ENCODE measurements around the gene GSAP.
A peak's percentile ranks its signal among the peaks of the same experiment; 100 is the strongest.
"Not testable (repeated sequence)": the region's sequence is repeated elsewhere in the genome, so short reads cannot be mapped to it uniquely, and the experiment has no call there.

GSAP gene

DNA sequence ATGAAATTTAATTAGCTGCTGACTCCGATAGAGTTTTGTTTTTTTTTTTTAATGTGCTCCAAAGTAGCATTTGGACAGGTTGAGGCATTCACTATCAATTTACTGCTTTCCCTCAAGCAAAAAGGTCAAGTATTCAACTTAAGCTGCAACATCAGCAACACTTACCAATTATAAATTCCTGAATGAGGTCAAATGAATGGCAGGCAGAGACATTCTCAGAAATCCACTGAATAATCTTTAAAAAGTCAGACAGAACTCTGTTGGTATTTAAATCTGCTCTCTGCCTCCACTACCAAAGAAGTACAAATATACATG, 62.8 kb downstream of the GSAP start:
- DNase-seq: no peak

DNA sequence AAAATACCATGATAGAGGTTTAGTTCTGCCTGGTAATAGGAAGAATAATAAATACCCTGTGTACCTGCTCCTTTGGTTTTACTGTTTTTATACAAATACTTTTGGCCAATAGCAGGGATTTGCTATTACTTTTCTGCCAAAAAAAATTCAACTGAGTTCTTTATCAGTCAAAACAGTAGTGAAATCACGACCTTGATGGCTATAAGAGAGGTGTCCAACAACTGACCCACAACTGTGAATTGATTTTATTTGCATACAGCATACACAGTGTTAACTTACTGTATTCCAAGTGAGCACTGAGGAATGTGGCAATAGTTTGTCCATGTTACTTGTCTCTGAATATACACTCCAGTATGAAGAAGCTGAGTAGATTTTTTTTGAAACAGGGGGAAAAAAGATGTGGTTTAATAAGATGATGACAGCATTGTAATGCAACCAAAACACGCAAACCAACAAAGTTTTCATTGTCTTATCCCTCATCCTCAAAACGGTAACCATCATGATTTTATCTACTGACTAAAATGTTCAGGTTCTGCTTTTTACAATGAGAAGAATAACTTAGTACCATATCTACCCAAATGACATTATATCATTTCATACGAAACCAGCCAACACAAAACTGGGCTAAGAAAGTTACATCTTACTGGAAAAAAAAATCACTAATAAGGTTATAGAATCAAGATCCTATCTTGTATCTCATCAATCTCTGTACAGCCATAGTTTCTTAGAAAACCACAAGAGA, 63.3 kb downstream of the GSAP start:
- peak; percentile 37 for DNase-seq

DNA sequence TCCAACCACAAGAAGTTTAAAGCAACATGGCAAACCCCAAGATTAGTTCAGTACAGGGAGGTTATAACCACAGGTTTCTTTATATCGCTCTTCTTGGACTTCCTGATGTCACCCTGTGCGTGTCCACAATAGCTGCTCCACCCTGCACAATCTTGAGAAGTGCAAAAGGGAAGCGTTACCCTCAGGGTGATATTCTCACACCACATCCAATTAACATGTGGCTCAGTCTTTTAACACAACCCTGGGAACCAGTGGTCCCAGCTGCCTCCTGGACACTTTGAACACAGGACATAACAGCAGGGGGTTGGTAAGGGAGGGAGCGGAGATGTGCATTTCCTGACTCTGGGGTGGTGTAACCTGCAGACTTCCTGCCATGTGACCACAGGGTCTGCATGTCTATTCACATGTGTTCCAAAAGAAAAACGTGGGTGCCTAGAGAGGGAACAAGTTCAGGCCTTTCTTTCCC, 64.6 kb downstream of the GSAP start:
- peak; percentile 82 for DNase-seq

DNA sequence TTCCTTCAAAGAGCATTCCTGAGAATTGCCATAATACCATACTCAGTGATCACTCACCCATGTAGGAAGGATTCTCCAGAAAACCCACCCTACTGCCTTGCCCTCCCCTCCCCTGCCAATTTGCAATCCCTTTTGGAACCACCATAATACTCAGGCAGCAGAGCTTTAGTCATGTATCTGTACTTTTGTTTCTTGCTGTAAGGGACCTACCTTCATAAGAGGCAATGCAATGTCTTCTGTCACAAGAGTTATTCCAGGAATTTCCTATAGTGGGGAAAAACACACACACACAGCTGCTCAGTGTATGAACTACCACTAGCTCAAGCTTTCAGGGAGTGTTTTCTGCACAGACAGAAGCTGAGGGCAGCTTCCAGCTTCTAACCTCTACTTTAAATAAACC, 67.0 kb downstream of the GSAP start:
- DNase-seq: no peak

DNA sequence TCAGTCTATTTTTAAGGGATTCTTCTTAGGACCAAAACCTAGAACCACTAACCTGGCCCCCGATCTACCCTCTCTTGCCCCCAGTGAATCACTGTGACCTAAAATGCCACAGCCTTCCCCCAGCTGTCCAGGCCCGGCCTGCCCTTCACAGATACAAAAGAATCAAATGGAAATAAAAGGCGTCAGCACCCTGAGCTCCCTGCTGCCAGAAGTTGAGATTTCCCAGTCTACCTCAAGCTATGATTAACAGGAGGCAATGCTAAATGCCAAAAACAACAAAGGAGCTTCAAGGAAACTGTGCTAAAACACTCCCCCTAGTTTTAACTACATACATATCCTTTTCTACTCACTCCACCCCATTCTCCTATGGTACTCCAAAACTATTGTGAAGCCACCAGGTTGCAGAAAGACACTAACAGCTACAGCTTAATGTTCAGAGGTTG, 67.8 kb downstream of the GSAP start:
- no peak for DNase-seq

DNA sequence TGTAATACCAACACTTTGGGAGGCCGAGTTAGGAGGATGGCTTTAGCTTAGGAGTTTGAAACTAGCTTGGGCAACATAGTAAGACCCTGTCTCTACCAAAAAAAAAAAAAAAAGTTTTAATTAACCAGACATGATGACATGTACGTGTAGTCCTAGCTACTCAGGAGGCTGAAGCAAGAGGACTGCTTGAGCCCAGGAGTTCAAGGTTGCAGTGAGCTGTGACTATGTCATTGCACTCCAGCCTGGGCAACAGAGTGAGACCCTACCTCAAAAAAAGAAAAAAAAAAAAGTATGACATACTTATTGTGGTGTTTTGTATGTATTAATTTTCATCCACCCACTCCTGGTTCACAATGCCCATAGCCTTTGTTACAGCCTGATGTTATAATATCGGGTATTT, 69.7 kb downstream of the GSAP start:
- no peak for DNase-seq

DNA sequence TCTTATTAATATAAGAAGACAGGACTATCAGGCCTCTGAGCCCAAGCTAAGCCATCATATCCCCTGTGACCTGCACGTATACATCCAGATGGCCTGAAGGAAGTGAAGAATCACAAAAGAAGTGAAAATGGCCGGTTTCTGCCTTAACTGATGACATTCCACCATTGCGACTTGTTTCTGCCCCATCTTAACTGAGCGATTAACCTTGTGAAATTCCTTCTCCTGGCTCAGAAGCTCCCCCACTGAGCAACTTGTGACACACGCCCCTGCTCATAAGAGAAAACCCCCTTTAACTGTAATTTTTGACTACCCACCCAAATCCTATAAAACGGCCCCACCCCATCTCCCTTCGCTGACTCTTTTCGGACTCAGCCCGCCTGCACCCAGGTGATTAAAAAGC, 70.7 kb downstream of the GSAP start:
- not testable (repeated sequence) for DNase-seq

DNA sequence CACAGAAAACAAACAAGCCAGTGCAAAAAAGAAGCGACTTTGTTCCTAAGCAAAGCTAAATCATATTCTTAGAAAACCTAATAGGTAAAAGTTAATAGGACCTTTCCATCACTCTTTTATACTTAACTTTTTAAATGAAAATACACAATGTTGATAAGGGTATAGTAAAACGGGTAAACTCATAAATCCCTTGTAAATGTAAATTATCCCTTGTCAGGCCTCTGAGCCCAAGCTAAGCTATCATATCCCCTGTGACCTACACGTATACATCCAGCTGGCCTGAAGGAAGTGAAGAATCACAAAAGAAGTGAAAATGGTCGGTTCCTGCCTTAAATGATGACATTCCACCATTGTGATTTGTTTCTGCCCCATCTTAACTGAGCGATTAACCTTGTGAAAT, 76.4 kb downstream of the GSAP start:
- DNase-seq: no peak

DNA sequence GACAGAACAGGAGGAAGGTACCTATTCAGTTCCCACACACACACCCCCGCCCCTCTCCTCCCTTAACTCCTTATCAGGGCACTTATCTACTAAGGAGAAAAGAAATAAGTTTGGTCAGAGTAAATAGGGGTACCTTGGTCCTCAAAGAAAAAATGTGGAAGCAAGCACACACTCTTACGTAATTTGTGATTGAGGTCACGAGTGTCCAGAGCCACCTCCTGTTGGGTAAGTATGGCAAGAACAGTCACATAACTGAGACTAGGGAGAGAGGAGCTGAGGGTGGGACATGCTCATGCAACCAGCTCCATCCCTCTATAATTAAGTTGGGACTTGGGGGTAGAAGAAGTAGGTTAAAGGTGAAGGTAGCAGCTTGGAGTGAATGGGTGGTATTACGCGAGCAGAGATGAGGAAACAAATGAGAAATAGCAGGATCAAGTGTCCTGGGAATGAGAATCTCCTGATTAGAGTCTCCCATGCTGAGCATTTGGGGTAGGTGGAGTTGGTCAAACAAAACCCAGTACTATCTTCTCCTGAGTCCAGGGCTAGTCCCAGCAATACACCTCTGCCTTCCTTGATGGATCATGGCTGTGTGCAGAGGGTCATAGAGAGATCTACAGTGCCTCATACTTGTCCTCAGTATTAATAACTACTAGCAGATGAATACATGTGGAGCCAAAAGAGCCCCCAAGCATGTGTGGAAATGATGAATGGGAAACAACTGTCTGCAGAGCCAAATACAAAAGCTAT, 77.1 kb downstream of the GSAP start:
- peak; percentile 16 for DNase-seq

DNA sequence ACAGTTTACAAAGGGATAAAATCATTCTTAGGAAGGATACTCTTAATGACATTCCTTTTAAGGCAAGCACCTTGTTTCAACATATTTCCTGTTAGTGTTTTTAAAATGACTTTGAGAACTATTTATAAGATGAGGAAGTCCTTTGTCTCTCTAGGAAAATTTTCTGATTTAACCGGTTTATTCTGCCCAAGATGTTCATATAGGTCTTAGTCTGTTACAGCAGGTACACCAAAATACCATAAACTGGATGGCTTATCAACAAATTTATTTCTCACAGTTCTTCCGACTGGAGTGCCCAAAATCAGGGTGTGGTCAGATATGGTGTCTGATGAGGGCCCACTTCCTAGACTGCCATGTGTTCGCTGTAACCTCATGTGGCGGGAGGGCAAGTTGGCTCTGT, 77.9 kb downstream of the GSAP start:
- DNase-seq: peak; percentile 33

DNA sequence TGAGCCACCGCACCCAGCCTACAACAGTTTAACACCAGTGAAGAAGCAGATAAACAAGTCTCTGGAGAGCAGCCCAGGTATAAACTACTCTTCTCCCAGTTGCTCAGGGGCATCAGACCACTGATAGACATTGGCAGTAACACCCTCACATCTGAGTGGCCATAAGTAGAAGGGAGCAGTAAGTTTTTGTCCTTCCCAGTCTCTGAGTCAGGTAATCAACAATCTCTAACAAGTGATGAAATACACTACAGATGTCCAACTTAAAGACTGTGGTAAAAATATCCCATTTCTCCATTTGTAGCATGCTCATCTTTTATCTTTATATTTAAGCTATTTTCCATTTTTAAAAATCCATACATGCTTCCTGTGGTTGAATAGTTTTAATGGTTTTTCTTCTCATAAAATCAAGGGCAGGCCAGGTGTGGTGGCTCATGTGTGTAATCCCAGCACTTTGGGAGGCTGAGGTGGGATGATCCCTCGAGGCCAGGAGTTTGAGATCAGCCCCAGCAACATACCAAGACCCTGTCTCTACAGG, 78.6 kb downstream of the GSAP start:
- DNase-seq: no peak

DNA sequence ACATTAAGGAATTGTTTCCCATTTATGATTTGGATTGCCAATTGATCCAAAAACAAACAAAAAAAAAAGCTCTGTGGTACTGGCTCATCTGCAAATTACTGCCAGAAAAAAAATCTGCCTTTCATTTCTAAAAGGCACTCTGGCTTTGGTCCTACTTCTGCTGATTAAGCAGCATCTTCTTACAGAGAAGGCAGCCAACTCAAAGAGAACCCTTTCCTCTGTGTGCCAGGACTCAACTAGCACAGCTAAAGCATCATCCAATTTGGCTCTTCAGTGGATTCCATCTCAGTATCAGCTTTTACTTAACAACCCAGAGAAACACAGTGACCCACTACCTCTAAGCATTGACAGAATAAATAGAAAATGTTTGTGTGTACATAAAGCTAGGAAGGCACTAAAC, 80.6 kb downstream of the GSAP start:
- no peak for DNase-seq

DNA sequence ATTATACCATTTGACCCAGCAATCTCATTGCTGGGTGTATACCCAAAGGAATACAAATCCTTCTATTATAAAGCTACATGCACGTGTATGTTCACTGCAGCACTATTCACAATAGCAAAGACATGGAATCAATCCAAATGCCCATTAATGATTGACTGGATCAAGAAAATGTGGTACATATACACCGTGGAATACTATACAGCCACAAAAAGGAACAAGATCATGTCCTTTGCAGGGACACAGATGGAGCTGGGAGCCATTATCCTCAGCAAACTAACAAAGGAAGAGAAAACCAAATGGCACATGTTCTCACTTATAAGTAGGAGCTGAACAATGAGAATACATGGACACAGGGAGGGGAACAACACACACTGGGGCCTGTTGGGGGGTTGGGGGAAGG, 82.1 kb downstream of the GSAP start:
- not testable (repeated sequence) for DNase-seq

DNA sequence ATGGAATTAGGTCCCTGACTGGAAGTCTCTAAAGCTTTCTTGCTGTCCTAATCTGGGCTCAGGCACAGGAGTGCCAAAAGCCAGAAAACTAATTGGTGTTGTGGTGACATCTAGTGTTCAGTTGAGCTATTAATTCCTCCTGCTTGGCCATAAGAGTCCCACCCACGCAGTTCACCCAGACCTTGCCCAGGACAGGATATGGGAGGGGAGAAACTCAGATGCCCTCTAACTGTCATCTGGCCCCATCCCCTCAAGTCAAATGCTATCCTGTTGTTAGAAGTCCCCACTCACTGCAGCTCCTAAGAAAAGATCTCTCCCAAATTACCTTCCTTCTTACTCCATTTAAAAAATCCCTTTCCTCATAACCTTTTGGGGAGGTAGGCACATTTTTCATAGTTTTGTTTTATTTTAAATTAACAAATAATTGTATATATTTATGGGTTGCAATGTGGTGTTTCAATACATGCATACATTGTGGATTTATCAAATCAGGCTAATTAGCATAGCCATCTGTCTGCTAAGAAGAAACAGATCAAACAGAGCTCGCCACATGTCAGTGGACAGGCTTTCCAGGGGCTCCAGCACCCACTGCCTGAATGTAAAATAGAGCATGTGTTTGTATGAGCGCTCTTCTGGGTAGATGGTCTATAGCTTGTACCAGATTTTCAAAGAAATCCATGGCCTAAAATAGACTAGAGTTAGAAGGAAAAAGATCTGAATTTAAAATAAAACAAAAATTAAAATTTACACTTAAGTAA, 84.0 kb downstream of the GSAP start:
- peak; percentile 94 for DNase-seq

DNA sequence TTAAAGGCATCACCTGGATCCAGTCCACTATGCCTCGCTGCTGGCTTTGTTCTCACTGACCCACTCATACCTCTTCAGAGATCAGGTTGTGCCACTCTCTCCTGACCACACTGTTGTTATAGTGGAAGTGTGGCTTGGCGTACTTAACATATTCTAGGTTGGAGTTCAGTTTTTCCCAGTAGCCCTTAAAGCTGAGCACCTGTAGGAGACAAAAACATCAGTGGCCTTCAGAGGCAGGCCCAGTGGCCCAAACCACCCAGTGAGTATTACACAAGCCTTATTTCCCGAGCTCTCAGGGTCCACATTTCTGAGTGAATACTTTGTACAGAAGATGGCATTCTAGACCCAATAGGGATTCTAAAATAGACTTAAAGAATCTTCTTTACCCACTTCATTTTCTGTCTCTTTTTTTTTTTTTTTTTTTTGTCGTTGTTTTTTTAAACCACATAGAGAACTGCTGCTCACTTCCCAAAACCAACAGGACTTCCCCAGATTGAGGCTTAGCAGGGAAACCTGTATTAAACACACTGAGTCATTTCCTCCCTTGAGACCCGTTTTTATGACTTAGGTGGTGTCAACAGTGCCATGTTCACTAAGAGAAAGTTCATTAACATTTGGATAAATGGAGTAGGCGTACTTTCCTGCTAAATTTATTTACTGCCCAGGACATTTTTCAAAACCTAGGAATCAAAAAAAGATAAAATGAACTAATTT, 85.8 kb downstream of the GSAP start:
- DNase-seq: peak; percentile 46

DNA sequence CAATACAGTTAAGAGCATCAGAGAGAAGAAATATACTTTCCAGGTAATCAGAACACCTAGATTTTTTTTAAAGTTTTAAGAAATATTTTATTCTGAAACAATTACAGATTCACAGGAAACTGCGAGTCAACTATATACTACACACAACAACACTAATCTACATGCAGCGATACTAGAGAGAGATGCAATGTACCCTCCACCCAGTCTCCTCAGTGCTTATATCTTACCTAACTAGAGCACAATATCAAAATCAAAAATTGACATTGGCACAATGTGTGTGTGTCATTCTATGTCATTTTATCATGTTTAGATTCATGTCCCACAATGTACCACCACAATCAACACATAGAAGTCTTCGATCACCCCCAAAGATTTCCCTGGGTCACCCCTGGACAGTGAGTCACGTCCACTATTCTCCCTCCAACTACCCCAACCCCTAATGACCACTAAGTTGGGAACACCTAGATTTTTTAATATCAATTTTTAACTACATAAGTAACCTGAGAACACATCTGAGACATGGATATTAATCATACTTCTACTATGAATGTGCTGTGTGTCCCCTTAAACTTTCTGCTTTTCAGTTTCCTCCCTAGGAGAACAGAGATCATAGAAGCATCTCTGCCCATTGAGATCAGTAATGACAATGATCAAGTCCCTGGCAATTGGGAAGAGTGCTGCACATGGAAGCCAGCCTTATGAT, 86.5 kb downstream of the GSAP start:
- no peak for DNase-seq

DNA sequence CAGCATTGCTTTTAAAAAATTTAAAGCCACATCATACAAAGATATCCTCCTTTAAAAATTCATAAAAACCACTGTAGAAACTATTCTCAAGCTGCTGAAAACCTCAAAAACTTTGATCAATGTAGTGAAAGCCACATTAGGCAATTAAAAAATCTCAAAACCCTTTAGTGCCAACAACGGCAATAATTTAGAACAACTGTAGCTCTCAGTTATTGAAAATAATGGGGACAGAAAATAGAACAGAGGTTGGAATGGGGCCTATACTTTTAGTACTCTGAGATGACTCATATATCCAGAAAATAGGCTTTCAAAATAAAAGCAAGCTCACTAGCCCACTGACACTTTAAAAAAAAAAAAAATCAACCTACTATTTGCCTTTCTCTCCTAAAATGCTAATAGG, 87.5 kb downstream of the GSAP start:
- no peak for DNase-seq

DNA sequence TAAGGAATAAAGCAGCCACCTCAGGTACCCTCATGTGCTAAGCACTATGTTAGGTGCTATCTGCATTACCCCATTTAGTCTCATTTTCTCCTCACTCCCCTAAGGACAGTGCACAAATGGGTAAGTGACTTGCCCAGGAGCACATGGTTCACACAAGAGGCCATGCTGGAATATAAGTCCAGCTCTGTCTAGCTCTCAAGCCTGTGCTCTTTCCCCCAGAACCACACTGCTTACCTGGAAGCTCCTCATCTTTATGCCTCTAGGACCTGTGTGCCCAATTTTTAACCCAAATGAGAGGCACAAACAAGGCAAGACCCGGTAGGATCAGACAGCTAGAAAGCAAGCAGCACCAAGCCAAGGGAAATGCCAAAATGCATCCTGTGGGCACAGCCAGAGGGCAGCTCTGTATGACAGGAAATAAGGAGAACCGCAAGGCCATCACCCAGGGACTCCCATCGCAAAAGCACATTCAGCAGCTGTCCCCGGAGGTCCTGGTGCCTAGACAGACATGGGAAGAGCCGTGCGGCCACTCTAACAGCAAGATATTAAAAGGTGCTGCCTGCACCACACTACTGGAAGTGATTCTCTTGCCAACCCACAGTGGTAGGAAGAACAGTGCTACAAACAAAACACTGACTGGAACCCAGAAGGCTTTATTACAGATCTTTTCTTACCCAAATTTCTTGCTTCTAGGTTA, 88.1 kb downstream of the GSAP start:
- no peak for DNase-seq

DNA sequence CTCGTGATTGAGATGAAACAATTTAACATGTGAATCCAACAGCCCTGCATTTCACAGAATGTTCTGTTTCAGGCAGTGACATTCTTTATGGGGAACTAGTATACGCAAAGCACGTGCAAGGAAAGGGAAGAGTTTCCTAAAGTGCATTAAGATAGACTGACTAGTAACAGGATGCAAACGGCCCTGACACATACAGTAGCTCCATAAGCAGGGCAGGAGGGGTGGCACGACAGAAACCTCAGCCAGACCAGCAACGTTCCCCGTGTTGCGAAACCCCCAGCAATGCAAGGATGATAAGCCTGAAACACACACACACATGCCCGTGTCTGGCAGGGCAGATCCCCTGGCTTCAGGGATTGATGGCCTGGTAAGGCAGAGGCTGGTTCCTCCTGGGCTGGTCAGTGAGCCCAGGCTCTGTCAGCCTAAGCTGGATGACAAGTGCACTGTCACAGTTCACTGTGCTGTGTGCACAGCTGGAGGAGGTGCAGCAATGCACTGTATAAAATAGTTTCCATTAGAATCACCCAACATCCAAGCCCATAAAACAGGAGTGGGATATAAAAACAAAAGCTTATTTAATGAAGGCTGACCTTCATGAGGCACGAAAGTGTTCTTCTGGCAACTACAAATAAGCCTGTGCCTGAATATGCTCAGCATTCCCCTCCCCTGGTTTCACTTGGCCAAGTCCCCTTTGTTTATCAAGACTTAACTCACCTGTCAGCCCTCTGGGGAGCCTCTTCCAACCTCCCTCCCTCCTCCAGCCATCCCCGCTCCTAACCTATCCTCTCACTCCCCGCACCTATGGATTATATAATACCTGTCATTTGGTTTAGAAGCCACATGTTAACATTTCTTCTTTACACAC, 88.8 kb downstream of the GSAP start:
- peak; percentile 88 for DNase-seq

DNA sequence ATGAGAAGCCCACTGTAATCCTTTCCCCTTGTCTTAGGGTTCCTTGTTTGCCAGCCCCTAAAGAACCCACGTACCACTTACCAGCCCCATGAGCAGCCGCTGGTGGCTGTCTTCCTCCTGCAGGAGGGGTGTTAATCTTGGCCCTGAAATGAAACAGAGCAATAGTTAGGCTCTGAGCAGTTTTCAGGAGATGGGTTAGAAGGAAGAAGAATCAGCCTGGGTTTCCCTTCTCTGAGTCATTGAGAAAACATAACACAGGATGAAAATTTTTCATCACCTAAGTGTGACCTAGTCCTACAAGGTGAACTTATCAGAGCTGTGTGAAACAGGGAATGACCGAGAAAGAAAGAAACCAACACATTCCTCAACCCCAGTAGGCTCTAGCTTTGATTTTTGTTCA, 90.0 kb downstream of the GSAP start:
- DNase-seq: no peak

DNA sequence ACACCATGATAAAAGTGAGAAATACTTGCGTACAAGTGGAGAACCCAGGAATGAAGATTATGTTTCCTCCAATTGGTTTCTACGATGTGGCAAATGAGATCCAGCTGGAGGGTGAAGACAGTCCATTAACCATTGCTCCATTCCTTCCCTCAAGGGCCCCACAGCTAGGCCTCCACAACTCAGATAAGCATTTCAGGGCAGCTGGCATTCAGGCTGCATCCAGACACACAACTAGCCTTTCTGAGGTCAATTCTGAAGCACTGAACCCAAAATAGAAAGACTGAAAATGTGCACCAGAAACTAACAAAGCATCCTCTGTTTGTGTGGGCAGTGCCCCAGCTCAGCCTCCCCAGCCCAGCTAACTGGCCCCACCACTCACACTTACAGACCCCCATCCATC, 94.8 kb downstream of the GSAP start:
- DNase-seq: no peak

Measured in OCI-M1 (cell line).